OCI-LY3 (cell line): ENCODE measurements around the gene MED15.

Experiments
- H2AFZ ChIP-seq: fragments of 200-600, 300-600 bp; shearing (Covaris generic); 2 replicates; pipeline ENCODE4 v1.6.0; 2014; ENCODE audit warnings: antibody characterized with exemption, low read depth, low read length
- H3K27ac ChIP-seq: fragments of 200-600, 300-600 bp; sonication (generic); 2 replicates; pipeline ENCODE4 v1.5.1; 2014; ENCODE audit warnings: mild to moderate bottlenecking, low read length, moderate library complexity, mixed read lengths
- H3K27me3 ChIP-seq: fragments of 200-600, 300-600 bp; sonication (generic); 2 replicates; pipeline ENCODE4 v1.6.1; 2014; ENCODE audit warnings: low read depth, low read length, mixed read lengths
- H3K36me3 ChIP-seq: fragments of 200-600, 300-600 bp; sonication (generic); replicated peaks from 2 replicates; pipeline ENCODE3; 2014; ENCODE audit warnings: low read depth, low read length, mixed read lengths
- H3K4me1 ChIP-seq: fragments of 300-600, 200-600 bp; sonication (generic); 2 replicates; pipeline ENCODE4 v1.6.1; 2014; ENCODE audit warnings: low read length, mixed read lengths
- H3K4me2 ChIP-seq: fragments of 200-600, 300-600 bp; sonication (generic); 2 replicates; pipeline ENCODE4 v1.6.1; 2014; ENCODE audit warnings: low read length, mixed read lengths
- H3K4me3 ChIP-seq: fragments of 300-600, 200-600 bp; sonication (generic); 2 replicates; pipeline ENCODE4 v1.5.1; 2014; ENCODE audit warnings: antibody characterized with exemption, mild to moderate bottlenecking, low read length, moderate library complexity
- H3K79me2 ChIP-seq: fragments of 300-600, 200-600 bp; shearing (Covaris generic); 2 replicates; pipeline ENCODE4 v1.6.1; 2014; ENCODE audit warnings: mild to moderate bottlenecking, low read length, mixed read lengths
- H3K9ac ChIP-seq: fragments of 300-600, 200-600 bp; shearing (Covaris generic); 2 replicates; pipeline ENCODE4 v1.6.0; 2014; ENCODE audit warnings: mild to moderate bottlenecking, low read length, moderate library complexity
- H3K9me3 ChIP-seq: fragments of 200-600, 300-600 bp; shearing (Covaris generic); 2 replicates; pipeline ENCODE4 v1.6.1; 2014; ENCODE audit warnings: low read length, mixed read lengths; ENCODE audit not compliant: insufficient read depth
- H4K20me1 ChIP-seq: fragments of 200-600, 300-600 bp; sonication (generic); 2 replicates; pipeline ENCODE4 v1.6.1; 2016; ENCODE audit warnings: low read length, mixed read lengths; ENCODE audit not compliant: insufficient read depth
- EZH2phosphoT487 ChIP-seq: fragments of 200-600 bp; shearing (Covaris generic); IDR thresholded peaks from 2 replicates; pipeline ENCODE4 v1.6.1; 2018; ENCODE audit warnings: antibody characterized with exemption, mixed run types, low read depth
- TF ChIP-seq, protein P1 (sequence below): fragments of 200-600, 300-600 bp; sonication (generic); IDR thresholded peaks from 2 replicates; pipeline ENCODE4 v1.5.1; 2014; ENCODE audit warnings: antibody characterized with exemption, low read length, low read depth

Gene MED15

GRCh38 chr22:20584872-20585638, 77.6 kb downstream of the MED15 start:
- no peak overlapping the region for H3K27ac ChIP-seq
- H3K79me2 ChIP-seq: no peaks in the 10 kb centered on the region
- no peak overlapping the region for H3K9ac ChIP-seq
- H2AFZ ChIP-seq: no peak overlapping the region
- no peaks in the 10 kb centered on the region for H3K4me1 ChIP-seq
- peaks cover 10% of the 10 kb centered on the region for H4K20me1 ChIP-seq
- peaks cover 42% of the 10 kb centered on the region for H3K36me3 ChIP-seq
- TF ChIP-seq EZH2phosphoT487: no peak
- TF ChIP-seq, protein P1, sequence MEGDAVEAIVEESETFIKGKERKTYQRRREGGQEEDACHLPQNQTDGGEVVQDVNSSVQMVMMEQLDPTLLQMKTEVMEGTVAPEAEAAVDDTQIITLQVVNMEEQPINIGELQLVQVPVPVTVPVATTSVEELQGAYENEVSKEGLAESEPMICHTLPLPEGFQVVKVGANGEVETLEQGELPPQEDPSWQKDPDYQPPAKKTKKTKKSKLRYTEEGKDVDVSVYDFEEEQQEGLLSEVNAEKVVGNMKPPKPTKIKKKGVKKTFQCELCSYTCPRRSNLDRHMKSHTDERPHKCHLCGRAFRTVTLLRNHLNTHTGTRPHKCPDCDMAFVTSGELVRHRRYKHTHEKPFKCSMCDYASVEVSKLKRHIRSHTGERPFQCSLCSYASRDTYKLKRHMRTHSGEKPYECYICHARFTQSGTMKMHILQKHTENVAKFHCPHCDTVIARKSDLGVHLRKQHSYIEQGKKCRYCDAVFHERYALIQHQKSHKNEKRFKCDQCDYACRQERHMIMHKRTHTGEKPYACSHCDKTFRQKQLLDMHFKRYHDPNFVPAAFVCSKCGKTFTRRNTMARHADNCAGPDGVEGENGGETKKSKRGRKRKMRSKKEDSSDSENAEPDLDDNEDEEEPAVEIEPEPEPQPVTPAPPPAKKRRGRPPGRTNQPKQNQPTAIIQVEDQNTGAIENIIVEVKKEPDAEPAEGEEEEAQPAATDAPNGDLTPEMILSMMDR: no peak
- no peak overlapping the region for H3K4me2 ChIP-seq
- no peaks in the 10 kb centered on the region for H3K27me3 ChIP-seq
- no peak overlapping the region for H3K4me3 ChIP-seq
- no peaks in the 10 kb centered on the region for H3K9me3 ChIP-seq

- H4K20me1 ChIP-seq: peaks cover 5% of the 10 kb centered on the region
- H3K36me3 ChIP-seq: peaks cover 40% of the 10 kb centered on the region
Observed at GRCh38 chr22:20585639-20586402, 78.4 kb downstream of the MED15 start.

DNA sequence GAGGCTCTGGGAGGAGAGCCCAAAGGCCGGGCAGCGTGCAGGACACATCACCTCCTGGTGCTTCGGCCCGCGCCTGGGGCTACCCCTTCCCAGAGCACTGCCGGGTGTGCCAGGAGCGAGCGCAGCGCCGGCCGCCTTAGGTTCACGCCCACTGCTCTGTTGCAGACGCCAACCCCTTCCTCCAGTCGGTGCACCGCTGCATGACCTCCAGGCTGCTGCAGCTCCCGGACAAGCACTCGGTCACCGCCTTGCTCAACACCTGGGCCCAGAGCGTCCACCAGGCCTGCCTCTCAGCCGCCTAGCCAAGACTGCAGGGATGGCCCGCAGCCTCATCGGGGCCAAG, 79.0 kb downstream of the MED15 start:
- H3K9ac ChIP-seq: no peak overlapping the region
- no peak overlapping the region for H3K4me3 ChIP-seq
- no peaks in the 10 kb centered on the region for H3K79me2 ChIP-seq
- no peak overlapping the region for H3K27ac ChIP-seq
- no peaks in the 10 kb centered on the region for H3K4me1 ChIP-seq
- TF ChIP-seq, protein P1: no peak
- no peak for TF ChIP-seq EZH2phosphoT487
- no peaks in the 10 kb centered on the region for H3K27me3 ChIP-seq
- no peak overlapping the region for H2AFZ ChIP-seq
- H3K36me3 ChIP-seq: peaks cover 37% of the 10 kb centered on the region
- H4K20me1 ChIP-seq: no peaks in the 10 kb centered on the region; the same call in 1 of the 2 replicates
- no peak overlapping the region for H3K4me2 ChIP-seq
- no peaks in the 10 kb centered on the region for H3K9me3 ChIP-seq

More at GRCh38 chr22:20585639-20586402, 78.4 kb downstream of the MED15 start:
- Histone ChIP-seq H3K27ac (no peak overlapping the region), H3K27me3 (no peaks in the 10 kb centered on the region), H3K9me3 (no peaks in the 10 kb centered on the region), H2AFZ (no peak overlapping the region), H3K4me2 (no peak overlapping the region), H3K4me3 (no peak overlapping the region), H3K4me1 (no peaks in the 10 kb centered on the region), H3K79me2 (no peaks in the 10 kb centered on the region), H3K9ac (no peak overlapping the region)
- no peak for TF ChIP-seq EZH2phosphoT487
- TF ChIP-seq, protein P1: no peak

- no peak for TF ChIP-seq EZH2phosphoT487
- TF ChIP-seq, protein P1: no peak
- H3K36me3 ChIP-seq: peaks cover 32% of the 10 kb centered on the region
- no peak overlapping the region for H3K4me2 ChIP-seq
- H2AFZ ChIP-seq: no peak overlapping the region
- no peaks in the 10 kb centered on the region for H3K27me3 ChIP-seq
- H3K79me2 ChIP-seq: no peaks in the 10 kb centered on the region
- no peak overlapping the region for H3K9ac ChIP-seq
- no peaks in the 10 kb centered on the region for H3K9me3 ChIP-seq
- no peaks in the 10 kb centered on the region for H3K4me1 ChIP-seq
- no peak overlapping the region for H3K4me3 ChIP-seq
- H3K27ac ChIP-seq: no peak overlapping the region
- H4K20me1 ChIP-seq: no peaks in the 10 kb centered on the region
Observed at GRCh38 chr22:20587206-20587958, 80.0 kb downstream of the MED15 start.
